Myocyte (in vitro differentiated cells): ENCODE data around the gene ZNF276. TPM values are rescaled to one million over a fixed set of nuclear protein-coding genes. Genes with fewer than 3 reads are reported as not detected.
"Not testable (repeated sequence)": the region's sequence is repeated elsewhere in the genome, so short reads cannot be mapped to it uniquely, and the experiment has no call there.

Experiments
- DNase-seq: peaks from one replicate; pipeline ENCODE4 v3.0.0-alpha.2; 2012; ENCODE audit warnings: low read depth
- total RNA-seq: library from RNA; depleted of rRNA; stranded (reverse); fragments of >200 nt; gene quantifications from 2 replicates; pipeline ENCODE4 v1.2.3, GENCODE V29; 2014

The ZNF276 gene
- total RNA-seq, 1 donor from 2014 or later, result 19.8 TPM

GRCh38 chr16:89695875-89696669 lies 25.3 kb upstream of the ZNF276 start:
- no peak for DNase-seq

- DNase-seq, result no peak
Measured at GRCh38 chr16:89696670-89697128, 24.6 kb upstream of the ZNF276 start.

DNA sequence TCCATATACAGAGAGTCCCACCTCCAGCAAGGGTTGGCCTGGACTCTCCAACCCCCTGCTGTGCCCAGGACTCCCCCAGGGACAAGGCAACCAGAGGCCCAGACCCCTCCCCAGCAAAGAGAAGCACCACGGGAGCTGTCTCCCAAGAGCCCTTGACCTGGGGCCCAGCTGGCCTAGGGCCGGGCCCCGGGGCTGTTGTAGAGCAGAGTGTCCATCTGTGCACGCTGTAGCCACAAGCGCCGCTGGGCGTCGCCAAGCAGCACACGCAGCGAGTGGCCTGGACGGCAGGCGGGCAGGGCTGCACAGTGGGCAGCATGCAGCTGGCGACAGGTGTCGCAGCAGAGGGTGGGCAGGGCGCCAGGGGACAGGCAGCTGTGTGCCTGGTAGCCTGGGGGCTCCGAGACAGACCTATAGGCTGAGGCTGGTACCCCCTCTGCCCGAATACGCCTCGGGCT lies 24.1 kb upstream of the ZNF276 start:
- DNase-seq, result peak; percentile 45

DNA sequence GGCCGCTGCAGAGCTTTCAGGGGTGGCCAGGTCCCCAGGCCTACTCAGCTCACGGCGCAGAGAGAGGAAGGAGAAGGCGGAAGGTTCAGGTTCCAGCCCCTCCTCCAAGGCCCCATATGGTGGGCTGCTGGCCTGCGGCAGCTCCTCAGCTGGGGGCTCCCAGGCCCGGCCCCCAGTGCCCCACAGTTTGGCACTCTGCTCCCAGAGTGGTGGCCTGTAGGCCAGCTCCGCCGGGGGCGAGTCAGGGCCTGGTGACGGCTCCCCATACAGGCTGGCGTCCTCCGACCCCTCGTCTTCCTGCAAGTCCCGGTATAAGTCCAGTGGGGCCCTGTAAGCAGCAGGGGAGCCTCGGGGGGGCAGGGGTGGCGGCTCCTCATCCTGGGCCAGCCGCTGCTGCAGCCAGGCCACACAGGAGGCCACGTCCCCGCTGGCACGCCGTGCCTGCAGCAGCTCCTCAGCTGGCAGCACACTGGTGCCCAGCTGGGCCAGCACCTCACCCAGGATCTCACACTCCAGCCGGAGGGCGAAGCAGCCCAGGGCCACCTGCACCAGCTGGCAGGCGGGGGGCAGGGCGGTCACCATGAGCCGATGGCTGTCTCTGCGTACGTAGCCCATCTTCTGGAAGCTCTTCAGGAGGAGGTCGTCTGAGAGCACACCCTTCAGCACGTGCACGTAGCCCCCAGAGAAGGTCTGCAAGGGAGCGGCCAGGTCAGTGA lies 23.6 kb upstream of the ZNF276 start:
- DNase-seq, result no peak

DNA sequence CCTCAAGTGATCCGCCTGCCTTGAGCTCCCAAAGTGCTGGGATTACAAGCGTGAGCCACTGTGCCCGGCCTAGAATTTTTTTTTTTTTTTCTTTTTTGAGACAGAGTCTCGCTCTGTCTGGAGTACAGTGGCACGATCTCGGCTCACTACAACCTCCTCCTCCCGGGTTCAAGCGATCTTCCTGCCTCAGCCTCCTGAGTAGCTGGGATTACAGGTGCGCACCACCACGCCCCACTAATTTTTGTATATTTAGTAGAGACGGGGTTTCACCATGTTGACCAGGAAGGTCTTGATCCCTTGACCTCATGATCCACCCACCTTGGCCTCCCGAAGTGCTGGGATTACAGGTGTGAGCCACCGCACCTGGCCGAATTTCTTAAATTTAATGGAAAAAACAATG lies 22.6 kb upstream of the ZNF276 start:
- DNase-seq, result not testable (repeated sequence)

DNA sequence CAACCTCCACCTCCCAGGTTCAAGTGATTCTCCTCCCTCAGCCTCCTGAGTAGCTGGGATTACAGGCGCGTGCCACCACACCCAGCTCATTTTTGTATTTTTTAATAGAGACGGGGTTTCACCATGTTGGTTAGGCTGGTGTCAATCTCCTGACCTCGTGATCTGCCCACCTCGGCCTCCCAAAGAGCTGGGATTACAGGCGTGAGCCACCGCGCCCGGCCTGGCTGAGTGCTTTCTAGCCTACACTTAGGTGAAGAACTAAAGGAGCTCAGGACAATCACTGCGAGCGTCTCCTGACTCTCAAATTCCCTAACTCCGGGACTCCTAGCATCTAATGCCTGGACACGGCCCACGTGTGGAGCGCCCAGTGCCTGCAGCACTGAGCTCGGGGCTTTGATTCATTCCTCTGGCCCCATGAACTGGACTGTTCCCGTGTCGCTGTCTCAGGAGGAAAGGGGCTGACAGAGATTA lies 21.7 kb upstream of the ZNF276 start:
- not testable (repeated sequence) for DNase-seq

- DNase-seq, result peak; percentile 96
Measured at GRCh38 chr16:89700100-89700648, 21.2 kb upstream of the ZNF276 start.

DNA sequence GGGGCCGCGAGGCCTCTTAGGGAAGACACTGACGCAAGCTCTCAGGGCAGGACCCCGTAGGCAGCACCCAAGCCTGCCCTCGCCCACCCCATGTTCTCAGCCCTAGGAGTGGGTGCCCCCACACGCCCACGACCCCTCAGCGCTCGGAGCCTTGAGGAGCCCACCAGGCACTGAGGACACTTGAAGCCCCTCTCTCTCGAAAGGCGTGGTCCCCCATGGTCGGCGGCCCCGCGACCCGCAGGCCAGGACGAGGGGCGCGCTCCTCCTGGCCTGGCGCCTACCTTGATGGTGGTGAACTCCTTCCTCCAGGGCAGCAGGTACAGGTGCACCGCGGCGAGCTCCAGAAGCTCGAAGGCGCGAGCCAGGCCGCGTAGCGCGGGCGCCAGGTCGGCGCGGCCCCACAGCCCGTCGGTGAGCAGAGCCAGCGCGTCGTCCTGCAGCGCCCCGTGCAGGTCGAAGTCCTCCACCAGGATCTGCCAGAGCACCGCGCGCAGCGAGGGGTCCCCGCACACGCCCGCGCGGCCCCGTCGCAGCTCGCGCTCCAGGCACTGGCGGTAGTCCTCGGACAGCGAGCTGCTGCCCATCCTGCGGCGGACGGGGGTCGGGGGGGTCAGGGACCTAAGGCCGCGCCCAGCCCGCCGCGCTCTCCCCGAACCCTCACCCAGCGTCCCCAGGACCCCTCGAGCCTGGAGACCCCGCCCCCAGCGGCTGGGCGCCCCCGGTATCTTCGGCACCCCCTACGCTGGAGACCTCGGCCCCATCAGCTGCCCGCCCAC lies 20.5 kb upstream of the ZNF276 start:
- peak; percentile 19 for DNase-seq

DNA sequence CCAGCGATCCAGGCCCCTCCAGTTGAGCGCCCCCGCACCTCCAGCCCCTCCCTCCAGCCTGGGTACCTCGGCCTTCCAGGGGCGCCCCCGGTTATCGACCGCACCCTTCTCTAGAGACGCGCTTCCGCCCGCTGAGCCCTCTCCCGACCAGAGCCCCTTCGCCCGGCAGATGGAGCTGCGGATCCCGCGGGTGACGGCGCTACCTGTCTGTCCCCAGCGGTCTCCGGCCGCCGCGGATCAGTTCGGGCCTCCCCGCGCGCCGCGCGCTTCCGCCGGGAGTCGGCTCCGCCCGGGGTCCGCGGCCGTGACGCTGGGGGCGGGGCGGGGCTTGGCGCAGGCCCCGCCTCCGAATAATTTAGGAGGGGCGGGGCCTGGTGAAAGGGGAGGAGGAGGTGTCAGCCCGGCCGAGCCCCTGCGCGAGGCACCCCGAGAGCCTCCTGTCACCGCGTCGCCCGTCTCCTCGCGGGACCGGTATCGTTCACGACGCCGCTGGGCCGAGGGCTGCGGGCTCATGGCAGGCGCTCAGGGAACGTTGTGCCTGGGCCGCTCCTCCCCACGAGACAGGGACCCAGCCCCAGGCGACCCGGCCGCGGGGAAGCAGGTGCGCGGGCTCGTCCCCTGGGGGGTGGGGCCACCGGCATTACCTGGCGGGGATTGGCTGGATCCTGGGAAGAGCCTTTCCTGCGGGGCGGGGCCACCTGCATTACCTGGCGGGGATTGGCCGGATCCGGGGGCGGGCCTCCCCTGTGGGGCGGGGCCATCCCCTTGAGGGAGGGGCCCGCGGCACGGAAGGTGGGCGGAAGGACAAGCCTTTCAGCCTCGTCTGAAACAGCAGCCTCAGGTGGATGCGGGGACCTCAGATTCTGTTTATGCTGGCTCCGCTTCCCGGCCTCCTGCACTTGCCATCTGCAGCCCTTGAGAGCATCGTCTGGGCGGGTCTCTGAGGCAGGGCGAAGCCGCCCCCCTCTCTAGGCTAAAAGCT lies 19.6 kb upstream of the ZNF276 start, which contains the start of gene SPATA2L:
Gene SPATA2L (minus strand): TSS at position 281 of the 982 bp plus-strand sequence. CDS start 473 bp downstream, outside the sequence.
- peak; percentile 70 for DNase-seq

DNA sequence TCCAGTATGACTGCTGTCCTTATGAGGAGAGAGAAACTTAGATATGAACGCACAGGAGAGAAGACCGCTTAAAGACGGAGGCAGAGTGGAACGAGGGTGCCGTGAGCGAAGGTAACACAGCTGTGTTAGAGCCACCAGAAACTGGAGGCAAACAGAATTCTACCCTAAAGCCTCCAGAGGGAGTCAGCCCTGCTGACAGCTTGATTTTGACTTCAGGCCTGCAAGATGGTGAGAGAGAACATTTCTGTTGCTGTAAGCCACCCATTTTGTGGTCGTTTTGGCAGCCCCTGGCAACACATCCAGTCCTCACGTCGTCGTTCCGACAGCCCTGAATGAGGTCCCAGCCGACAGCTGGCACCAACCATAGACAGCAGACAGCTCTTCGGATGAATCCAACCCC lies 17.1 kb upstream of the ZNF276 start:
- DNase-seq, result no peak

- DNase-seq, result no peak
Measured at GRCh38 chr16:89705006-89705405, 16.3 kb upstream of the ZNF276 start.

- no peak for DNase-seq
Measured at GRCh38 chr16:89706518-89707260, 14.6 kb upstream of the ZNF276 start.

- no peak for DNase-seq
Measured at GRCh38 chr16:89707695-89708094, 13.6 kb upstream of the ZNF276 start.

DNA sequence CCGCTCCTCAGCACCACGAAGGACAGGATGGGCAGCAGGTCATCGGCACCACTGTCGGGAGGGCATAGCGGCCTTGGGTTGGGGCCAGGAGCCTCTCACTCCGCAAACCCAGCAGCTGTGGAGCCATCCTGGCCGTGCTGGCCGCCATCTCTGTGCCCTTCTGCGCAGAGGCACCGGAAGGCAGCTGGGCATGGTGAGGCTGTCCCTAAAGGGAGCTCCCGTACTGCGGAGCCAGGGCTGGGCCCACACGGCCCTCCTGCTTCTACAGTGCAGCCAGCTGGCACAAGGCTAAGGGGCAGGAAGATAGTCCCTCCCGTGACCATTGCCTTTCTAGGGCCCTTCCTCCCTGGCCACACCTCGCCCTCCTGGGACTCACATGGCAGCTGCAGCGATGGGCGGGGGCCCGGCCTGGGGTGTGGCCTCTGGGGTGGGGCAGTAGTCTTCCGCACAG lies 12.8 kb upstream of the ZNF276 start:
- peak; percentile 68 for DNase-seq

- no peak for DNase-seq
Measured at GRCh38 chr16:89709166-89709565, 12.2 kb upstream of the ZNF276 start.

DNA sequence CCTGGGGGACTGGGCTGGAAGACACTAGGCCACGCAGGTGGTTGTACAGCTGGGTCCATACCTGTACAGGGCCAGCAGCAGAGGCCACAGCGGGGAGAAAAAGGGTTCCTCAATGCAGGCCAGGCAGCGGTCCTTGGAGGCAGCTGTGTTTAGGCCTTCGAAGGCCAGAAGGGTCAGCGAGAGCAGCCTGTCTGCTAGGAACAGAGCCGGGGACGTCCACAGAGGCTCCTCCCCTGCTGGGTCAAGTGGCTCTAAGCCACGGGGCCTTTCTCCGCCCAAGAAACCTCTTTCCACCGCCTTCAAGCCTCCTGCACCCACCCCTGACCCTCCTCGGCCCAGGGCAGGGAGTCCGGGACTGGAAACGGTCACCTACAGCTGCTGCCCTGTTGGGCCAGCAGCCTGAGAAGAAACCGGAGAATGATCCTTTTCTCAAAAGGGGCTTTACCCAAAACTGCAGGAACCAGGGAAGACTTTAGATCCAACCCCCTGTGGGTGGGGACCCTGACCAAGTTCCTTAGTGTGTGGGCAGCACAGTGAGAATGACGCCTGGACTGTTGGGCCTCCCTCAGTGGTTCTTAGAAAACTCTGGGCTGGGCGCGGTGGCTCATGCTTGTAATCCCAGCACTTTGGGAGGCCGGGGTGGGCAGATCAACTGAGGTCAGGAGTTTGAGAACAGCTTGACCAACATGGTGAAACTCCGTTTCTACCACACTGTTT lies 11.5 kb upstream of the ZNF276 start:
- no peak for DNase-seq

DNA sequence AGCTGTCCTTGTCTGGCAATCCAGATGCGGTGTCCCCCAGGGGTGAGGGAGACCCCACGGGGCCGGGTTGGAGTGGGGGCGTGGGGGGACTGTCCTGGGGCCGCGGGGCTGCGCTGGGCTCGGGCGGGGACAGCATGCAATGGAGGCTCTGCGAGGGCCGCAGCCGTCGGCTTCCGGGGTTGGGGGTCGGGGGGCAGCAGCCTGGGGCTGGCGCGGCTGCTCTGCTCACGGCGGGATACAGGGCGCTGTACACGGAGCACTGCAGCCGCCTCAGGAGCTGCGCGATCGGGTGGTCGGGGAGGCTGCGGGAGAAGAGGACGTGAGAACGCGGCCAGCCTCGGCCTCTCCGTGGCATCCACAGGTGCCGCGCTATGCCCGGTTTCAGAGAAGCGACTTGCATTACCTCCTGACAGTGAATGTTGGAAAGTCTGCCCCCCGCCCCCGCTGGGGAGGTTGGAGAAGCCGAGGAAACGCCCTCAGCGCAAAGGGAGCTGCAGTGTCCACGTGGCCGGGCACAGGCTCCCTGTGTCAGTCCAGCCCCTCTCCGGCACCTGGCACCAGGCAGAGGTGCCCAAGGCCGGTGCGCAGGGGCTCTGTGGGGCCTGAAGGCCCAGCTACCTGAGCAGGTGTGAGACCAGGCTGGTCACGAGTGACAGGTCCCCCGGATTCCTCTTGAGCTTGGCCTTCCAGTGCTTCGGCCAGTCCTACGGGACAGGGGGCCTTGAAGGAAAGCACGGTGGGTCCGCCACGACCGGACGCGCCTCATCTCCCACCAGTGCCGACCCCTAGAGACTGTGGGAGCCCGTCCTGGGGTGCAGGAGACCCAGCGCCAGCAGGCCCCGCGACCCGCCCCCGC lies 10.4 kb upstream of the ZNF276 start:
- DNase-seq, result no peak
